ENCODE results near the gene RHBDF1.
A peak's percentile ranks its signal among the peaks of the same experiment; 100 is the strongest.

The RHBDF1 gene

GRCh38 chr16:72561-73548 is at the start of gene RHBDF1:
Gene RHBDF1, minus strand, starts transcription at chr16:72631. Its CDS starts 7,616 bp downstream, at chr16:65015.
- peak; percentile 69 for DNase-seq (ENCODE audit: low spot score)

GRCh38 chr16:120756-121155 is 48.3 kb upstream of the RHBDF1 start:
- DNase-seq (ENCODE audit: low spot score) = no peak

GRCh38 chr16:119835-120491 is 47.5 kb upstream of the RHBDF1 start:
- DNase-seq (ENCODE audit: low spot score) = no peak

- no peak for DNase-seq (ENCODE audit: low spot score)
Measured at GRCh38 chr16:119295-119694, 46.9 kb upstream of the RHBDF1 start.

- DNase-seq (ENCODE audit: low spot score) = no peak
Measured at GRCh38 chr16:118857-119256, 46.4 kb upstream of the RHBDF1 start.

- peak; percentile 90 for DNase-seq (ENCODE audit: low spot score)
Measured at GRCh38 chr16:117379-118365, 45.2 kb upstream of the RHBDF1 start.

GRCh38 chr16:116015-116414 is 43.6 kb upstream of the RHBDF1 start:
- no peak for DNase-seq (ENCODE audit: low spot score)

GRCh38 chr16:114327-114726 is 41.9 kb upstream of the RHBDF1 start:
- no peak for DNase-seq (ENCODE audit: low spot score)

GRCh38 chr16:112153-112840 is 39.9 kb upstream of the RHBDF1 start:
- no peak for DNase-seq (ENCODE audit: low spot score)

GRCh38 chr16:106623-107324 is 34.3 kb upstream of the RHBDF1 start:
- DNase-seq (ENCODE audit: low spot score) = peak; percentile 80

- no peak for DNase-seq (ENCODE audit: low spot score)
Measured at GRCh38 chr16:105521-105920, 33.1 kb upstream of the RHBDF1 start.

GRCh38 chr16:104928-105327 is 32.5 kb upstream of the RHBDF1 start:
- DNase-seq (ENCODE audit: low spot score) = no peak

- DNase-seq (ENCODE audit: low spot score) = no peak
Measured at GRCh38 chr16:104355-104754, 31.9 kb upstream of the RHBDF1 start.

GRCh38 chr16:102060-102855 is 29.8 kb upstream of the RHBDF1 start:
- no peak for DNase-seq (ENCODE audit: low spot score)

- no peak for DNase-seq (ENCODE audit: low spot score)
Measured at GRCh38 chr16:101586-101985, 29.2 kb upstream of the RHBDF1 start.

- no peak for DNase-seq (ENCODE audit: low spot score)
Measured at GRCh38 chr16:100989-101388, 28.6 kb upstream of the RHBDF1 start.

- no peak for DNase-seq (ENCODE audit: low spot score)
Measured at GRCh38 chr16:97822-98221, 25.4 kb upstream of the RHBDF1 start.

GRCh38 chr16:96935-97381 is 24.5 kb upstream of the RHBDF1 start:
- DNase-seq (ENCODE audit: low spot score) = peak; percentile 93

- no peak for DNase-seq (ENCODE audit: low spot score)
Measured at GRCh38 chr16:94918-95265, 22.5 kb upstream of the RHBDF1 start.

Measured in D341Med (cell line).